ENCODE results near the gene UBE2Q2. TPM values are rescaled to one million over a fixed set of nuclear protein-coding genes. Genes with fewer than 3 reads are reported as not detected.

Gene UBE2Q2
- total and polyA plus RNA-seq, 2 of the 4 experiments (the other 2 are of a cell fraction), result 18.0 to 28.9 TPM

- Histone ChIP-seq H3K4me3 (ENCODE audit: insufficient read depth, low read depth, low read length) (peak overlapping the region; percentile 99), H3K36me3 (ENCODE audit: control insufficient read depth, insufficient read depth, low read length) (peaks cover 1% of the 10 kb centered on the region; the same call in 1 of the 2 replicates), H3K14ac (replicated peaks; ENCODE audit: low read depth, low read length) (peak overlapping the region; percentile 66), H2AFZ (replicated peaks; ENCODE audit: low read length, poor library complexity) (no peak overlapping the region), H3K18ac (ENCODE audit: low read depth, low read length) (no peak overlapping the region), H2BK5ac (ENCODE audit: low read depth, low read length, poor library complexity, severe bottlenecking) (no peak overlapping the region), H2AK5ac (ENCODE audit: low read depth, low read length) (no peak overlapping the region), H4K8ac (ENCODE audit: low read depth in 2 of 2, low read length in 2 of 2) (peak overlapping the region in 1 of 2 experiments; percentile 43; a peak in 2 of 4 replicates), H3K4me2 (ENCODE audit: low read depth, low read length) (peak overlapping the region; percentile 95), H3K23ac (ENCODE audit: low read depth, low read length) (peak overlapping the region; percentile 83), H3K27me3 (ENCODE audit: control insufficient read depth, insufficient read depth, low read length) (no peaks in the 10 kb centered on the region), H3K4ac (ENCODE audit: low read depth, low read length) (peak overlapping the region; percentile 9), H3K4me1 (ENCODE audit: control insufficient read depth, insufficient read depth, low read length) (peaks cover 8% of the 10 kb centered on the region), H2BK15ac (ENCODE audit: low read depth, low read length) (0 out of 3 replicates have a peak overlapping the region, but pooled peaks have one; percentile 4), H2BK20ac (ENCODE audit: low read depth, low read length) (no peak overlapping the region), H2AK9ac (replicated peaks; ENCODE audit: low read depth, low read length, poor library complexity) (no peak overlapping the region), H4K20me1 (ENCODE audit: insufficient read depth, low read length) (peaks cover 42% of the 10 kb centered on the region), H4K91ac (ENCODE audit: insufficient read depth, low read depth, low read length) (no peak overlapping the region), H4K5ac (ENCODE audit: low read depth, low read length) (peak overlapping the region; percentile 56; the same call in 1 of the 2 replicates), H3K9me3 (ENCODE audit: control insufficient read depth, insufficient read depth, low read length) (no peaks in the 10 kb centered on the region), H2BK120ac (ENCODE audit: low read depth, low read length) (no peak overlapping the region), H3K9ac (ENCODE audit: low read depth, low read length) (peak overlapping the region; percentile 98), H3K27ac (ENCODE audit: insufficient read depth, low read length) (no peak overlapping the region; the same call in 1 of the 2 replicates), H3K56ac (ENCODE audit: extremely low read depth, insufficient read depth, low read length) (0 out of 2 replicates have a peak overlapping the region, but pooled peaks have one; percentile 60), H3K79me1 (ENCODE audit: low read depth in 1 of 2, low read length in 2 of 2) (peaks cover 14 to 41% of the 10 kb centered on the region in 2 experiments; a peak in 3 of 4 replicates), H3K9me1 (ENCODE audit: insufficient read depth, low read length) (peaks cover 13% of the 10 kb centered on the region; the same call in 1 of the 2 replicates)
- 46% methylated on average over 5 of the region's 13 CpGs; no CpG with 5 or more reads in 1 of the 2 experiments for whole genome bisulfite sequencing, 2 experiments (ENCODE audit: extremely low coverage in 2 of 2, insufficient read length in 1 of 2)
- ChIA-PET CTCF (no interaction called here), POLR2A (ENCODE audit: unreplicated experiment) (no interaction called here)
- dilution Hi-C loops (cut with HindIII; ENCODE audit: low sequenced_read_pairs, unreplicated experiment) (no loop called here), intact Hi-C loops (cut with micrococcal nuclease) (no loop called here), in situ Hi-C loops (cut with MboI; ENCODE audit: low sequenced_read_pairs) (no loop called here)
- TF ChIP-seq FOS (IDR thresholded peaks at IDR 0.05; ENCODE audit: low read depth, low read length) (no peak), RFX5 (IDR thresholded peaks at IDR 0.05; ENCODE audit: low read depth, low read length) (no peak), ELK1 (IDR thresholded peaks at IDR 0.05; ENCODE audit: borderline replicate concordance, low read depth, low read length) (no peak), NFE2L2 (IDR thresholded peaks at IDR 0.05; ENCODE audit: low read depth, low read length) (no peak), MXI1 (IDR thresholded peaks at IDR 0.05; ENCODE audit: borderline replicate concordance, low read depth, low read length) (no peak), MAZ (IDR thresholded peaks at IDR 0.05; ENCODE audit: borderline replicate concordance, low read depth, low read length) (no peak), RCOR1 (IDR thresholded peaks at IDR 0.05; ENCODE audit: insufficient replicate concordance, low read length) (no peak), RAD21 (IDR thresholded peaks at IDR 0.05; ENCODE audit: low read length) (no peak), CTCF (conservative IDR thresholded peaks at IDR 0.05; ENCODE audit: low read depth, low read length) (no peak), USF2 (IDR thresholded peaks at IDR 0.05; ENCODE audit: low read depth, low read length) (no peak), POLR2A (IDR thresholded peaks at IDR 0.05; ENCODE audit: low read depth, low read length) (no peak), MAFK (IDR thresholded peaks at IDR 0.05; ENCODE audit: low read depth, low read length) (no peak), SMC3 (IDR thresholded peaks at IDR 0.05; ENCODE audit: low read depth, low read length) (no peak)
- no TSS peak for BruUV-seq (replicated peaks)
- ATAC-seq (ENCODE audit: low read depth) (no peak), DNase-seq (no peak)
Measured at GRCh38 chr15:75844629-75845335, 1.5 kb downstream of the UBE2Q2 start.
